AG09309 (cell line): ENCODE results near the gene NR0B1.

ENCODE experiments used
- DNase-seq: peaks from one replicate; pipeline ENCODE4 v3.0.0-alpha.2; 2010; ENCODE audit warnings: low read depth
- H3K4me3 ChIP-seq: 2 replicates; pipeline ENCODE4 v1.5.1; 2011; ENCODE audit warnings: mild to moderate bottlenecking, low read depth, low read length, moderate library complexity; ENCODE audit not compliant: control insufficient read depth
- CTCF ChIP-seq: IDR thresholded peaks from 2 replicates; pipeline ENCODE4 v1.5.1; 2011; ENCODE audit warnings: mild to moderate bottlenecking, low read depth, low read length, inconsistent platforms; ENCODE audit not compliant: insufficient read depth, control insufficient read depth; ENCODE audit errors: missing control alignments

Gene NR0B1

GRCh38 chrX:30302956-30303355, 6.2 kb downstream of the NR0B1 start:
- H3K4me3 ChIP-seq = no peak overlapping the region
- DNase-seq = no peak
- TF ChIP-seq CTCF = no peak

GRCh38 chrX:30301963-30302362, 7.2 kb downstream of the NR0B1 start:
- no peak overlapping the region for H3K4me3 ChIP-seq
- no peak for TF ChIP-seq CTCF
- no peak for DNase-seq

- no peak for DNase-seq
- TF ChIP-seq CTCF = no peak
- no peak overlapping the region for H3K4me3 ChIP-seq
Observed at GRCh38 chrX:30301208-30301607, 8.0 kb downstream of the NR0B1 start.

GRCh38 chrX:30296408-30297254, 12.6 kb downstream of the NR0B1 start:
- no peak overlapping the region for H3K4me3 ChIP-seq
- DNase-seq = no peak
- TF ChIP-seq CTCF = no peak

DNA sequence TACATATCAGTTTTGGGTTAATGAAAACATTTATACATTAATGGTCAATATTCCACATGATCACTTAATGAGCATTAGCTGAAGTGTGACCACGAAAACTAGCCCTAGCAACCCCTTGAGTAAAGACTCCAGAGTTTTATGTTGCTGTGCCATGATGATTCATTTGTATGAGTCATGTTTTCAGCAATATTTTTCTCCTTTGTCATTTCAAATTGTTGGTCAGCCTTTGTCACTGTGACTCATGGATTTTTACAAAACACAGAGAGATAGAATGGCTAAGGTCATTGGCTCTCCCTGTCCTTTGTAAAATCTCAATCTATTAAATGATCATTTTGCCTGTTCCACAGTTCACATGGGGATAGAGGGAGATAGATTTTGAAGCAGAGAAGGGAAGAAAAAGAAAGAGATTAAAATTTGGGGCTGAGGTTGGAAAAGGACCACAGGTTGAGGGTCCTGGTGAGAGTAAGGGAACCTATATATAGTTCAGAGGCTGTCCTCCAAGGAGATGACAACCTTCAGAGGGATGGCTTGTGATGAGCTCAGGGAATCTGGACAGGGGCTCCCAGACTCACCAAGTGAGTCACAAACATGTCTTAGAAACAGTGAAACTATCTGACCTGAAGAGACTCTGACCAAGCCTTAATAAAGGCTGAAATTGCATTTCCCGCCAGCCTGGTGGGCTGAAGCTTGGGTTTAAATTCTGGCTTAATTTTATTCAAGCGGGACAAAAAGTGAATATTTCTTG, 25.6 kb downstream of the NR0B1 start:
- H3K4me3 ChIP-seq = no peak overlapping the region
- TF ChIP-seq CTCF = no peak
- DNase-seq = peak; percentile 58

- TF ChIP-seq CTCF = no peak
- H3K4me3 ChIP-seq = no peak overlapping the region
- DNase-seq = no peak
Observed at GRCh38 chrX:30282527-30282926, 26.7 kb downstream of the NR0B1 start.
